Ascending aorta (tissue), 2 donors: ENCODE measurements around the gene FGD4. TPM values are rescaled to one million over a fixed set of nuclear protein-coding genes. Genes with fewer than 3 reads are reported as not detected.
A peak's percentile ranks its signal among the peaks of the same experiment; 100 is the strongest.
"Not testable (repeated sequence)": the region's sequence is repeated elsewhere in the genome, so short reads cannot be mapped to it uniquely, and the experiment has no call there.

Source experiments
- DNase-seq, 2 donors: peaks; one replicate each; pipeline ENCODE4 v3.0.0-alpha.2; 2019; ENCODE audit warnings: low spot score in 2 of 2
- H3K27ac ChIP-seq, 2 donors: fragments of 200-600 bp; sonication (generic); one replicate each; pipeline ENCODE4 v1.5.1; 2016 to 2017; ENCODE audit warnings: mild to moderate bottlenecking in 1 of 2
- H3K27me3 ChIP-seq: fragments of 200-600 bp; sonication (generic); one replicate; pipeline ENCODE4 v1.5.1; 2017
- H3K36me3 ChIP-seq, 2 donors: fragments of 200-600 bp; sonication (generic); one replicate each; pipeline ENCODE4 v1.5.1; 2016
- H3K4me1 ChIP-seq, 2 donors: fragments of 200-600 bp; sonication (generic); one replicate each; pipeline ENCODE4 v1.5.1; 2016 to 2017; ENCODE audit warnings: mild to moderate bottlenecking in 1 of 2
- H3K4me3 ChIP-seq, 2 donors: fragments of 200-600 bp; sonication (generic); one replicate each; pipeline ENCODE4 v1.5.1; 2016 to 2017; ENCODE audit warnings: mild to moderate bottlenecking in 1 of 2
- H3K9me3 ChIP-seq, 2 donors: fragments of 200-600 bp; sonication (generic); one replicate each; pipeline ENCODE4 v1.5.1; 2016
- CTCF ChIP-seq, 3 experiments: fragments of 200-600 bp in 2 of 3; fragments of 450-650 bp in 1 of 3; sonication (generic) in 2 of 3; IDR thresholded peaks; one replicate each; pipeline ENCODE4 v1.5.1; 2016 to 2019; ENCODE audit warnings: antibody characterized with exemption in 3 of 3, mild to moderate bottlenecking in 1 of 3, moderate library complexity in 1 of 3
- intact Hi-C: fragments of 100-400 bp; cut with DNase I; formaldehyde crosslinking; loops from one replicate; pipeline ENCODE4 v1.15.1; 2023
- total RNA-seq: library from RNA; depleted of rRNA; stranded (reverse); fragments of >200 nt; gene quantifications from one replicate; pipeline ENCODE4 v1.1.0, GENCODE V29; 2016

The FGD4 gene
- total RNA-seq, 1 donor from 2014 or later: 47.5 TPM

DNA sequence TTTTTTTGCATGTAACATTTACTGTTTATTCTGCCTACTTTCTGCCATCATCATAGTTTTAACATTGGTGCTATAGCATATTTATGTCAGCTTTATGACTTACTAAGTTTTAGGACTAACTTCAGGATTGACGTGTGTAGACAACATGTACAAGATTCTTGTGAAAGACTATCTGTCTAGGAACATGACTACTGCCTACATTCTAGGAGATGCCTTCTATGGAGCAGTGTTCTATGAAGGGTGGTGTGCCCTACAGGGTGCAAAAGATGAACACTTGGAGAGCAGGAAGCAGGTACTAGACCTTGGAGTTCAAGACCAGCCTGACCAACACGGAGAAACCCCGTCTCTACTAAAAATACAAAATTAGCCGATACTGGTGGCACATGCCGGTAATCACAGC is 118.6 kb downstream of the FGD4 start:
- H3K9me3 ChIP-seq: no peaks in the 10 kb centered on the region
- no peaks in the 10 kb centered on the region for H3K27me3 ChIP-seq
- peaks cover 0 to 24% of the 10 kb centered on the region in 2 donors for H3K4me1 ChIP-seq
- DNase-seq: no peak
- no peak overlapping the region for H3K4me3 ChIP-seq
- no peak overlapping the region for H3K27ac ChIP-seq
- no peaks in the 10 kb centered on the region for H3K36me3 ChIP-seq
- no peak for TF ChIP-seq CTCF (IDR thresholded peaks at IDR 0.05)
- intact Hi-C loops: no loop called here

DNA sequence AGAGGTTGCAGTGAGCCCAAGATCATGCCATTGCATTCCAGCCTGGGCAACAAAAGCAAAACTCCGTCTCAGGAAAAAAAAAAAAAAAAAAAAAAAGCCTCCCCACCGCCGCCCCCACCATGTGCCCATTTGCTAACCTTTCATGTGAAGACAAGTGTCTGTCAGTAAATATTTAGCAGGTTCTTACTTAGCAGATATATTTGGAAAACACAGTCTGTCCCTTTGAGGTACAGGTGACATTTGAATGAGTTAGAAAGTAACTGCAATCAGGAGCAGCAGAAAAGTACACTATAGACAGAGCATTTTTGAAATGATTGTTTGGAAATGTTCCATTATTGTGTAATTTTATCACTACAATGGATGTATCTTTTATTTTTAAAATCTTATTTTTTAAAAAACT is 119.7 kb downstream of the FGD4 start:
- intact Hi-C loops: no loop called here
- Histone ChIP-seq H3K9me3 (no peaks in the 10 kb centered on the region), H3K36me3 (no peaks in the 10 kb centered on the region), H3K27me3 (no peaks in the 10 kb centered on the region), H3K4me1 (peaks cover 0 to 32% of the 10 kb centered on the region in 2 donors), H3K4me3 (no peak overlapping the region), H3K27ac (no peak overlapping the region)
- TF ChIP-seq CTCF (IDR thresholded peaks at IDR 0.05): no peak
- no peak for DNase-seq

DNA sequence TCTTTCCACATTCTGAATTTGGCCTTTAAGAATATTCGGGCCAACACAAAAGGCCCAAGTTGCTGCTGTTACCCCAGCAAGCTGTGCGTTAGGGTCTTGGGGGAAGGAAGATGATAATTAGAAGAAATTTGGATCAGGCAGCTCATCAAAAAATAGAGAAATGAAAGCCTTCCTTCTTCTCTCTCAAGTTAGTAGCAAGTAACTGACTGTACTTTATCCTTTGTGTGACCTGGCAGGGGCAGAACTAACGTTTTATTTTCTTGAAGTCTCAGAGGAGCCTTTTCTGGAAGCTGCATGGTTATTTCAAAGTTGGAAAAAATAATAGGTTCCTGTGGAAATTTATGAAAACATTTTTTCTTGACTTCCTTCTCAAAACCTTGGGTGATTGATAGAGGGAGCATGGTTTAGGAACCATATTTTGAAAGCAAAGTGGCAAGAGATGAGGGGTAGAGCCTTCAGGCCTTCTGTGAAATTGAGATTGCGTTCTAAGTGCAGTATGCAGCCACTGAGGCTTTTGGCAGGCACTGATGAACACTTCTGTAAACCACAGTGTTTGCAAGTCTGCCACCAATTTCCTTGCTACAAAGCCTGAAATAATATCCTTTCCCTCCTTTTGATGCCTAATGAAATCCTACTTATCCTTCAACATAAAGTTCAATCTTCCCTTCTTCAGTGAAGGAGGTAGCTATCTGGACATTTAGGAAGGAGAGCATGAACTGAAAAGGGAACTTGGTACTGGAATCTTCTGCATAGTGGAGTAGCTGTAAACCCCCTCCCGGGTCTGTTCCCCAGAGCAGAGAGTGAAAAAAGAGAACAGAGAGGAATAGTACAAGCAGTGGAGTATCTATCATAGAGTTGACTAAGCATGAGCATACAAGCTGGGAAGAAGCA is 123.2 kb downstream of the FGD4 start:
- peak overlapping the region in 1 of 2 donors; percentile 15 for H3K4me3 ChIP-seq
- intact Hi-C loops: loop anchor here (2.0 kb wide), 1 partner anchor 20 kb away; no protein-coding TSS in a partner anchor

GRCh38 chr12:32525802-32526201 is 126.4 kb downstream of the FGD4 start:
- H3K27me3 ChIP-seq, intact Hi-C loops, H3K4me3 ChIP-seq, H3K27ac ChIP-seq, DNase-seq, H3K36me3 ChIP-seq, H3K9me3 ChIP-seq: not testable (repeated sequence)
- H3K4me1 ChIP-seq: peaks cover 0 to 29% of the 10 kb centered on the region in 2 donors

More for the DNA sequence above, 123.2 kb downstream of the FGD4 start:
- Histone ChIP-seq H3K36me3 (no peaks in the 10 kb centered on the region), H3K9me3 (no peaks in the 10 kb centered on the region), H3K4me1 (peaks cover 0 to 32% of the 10 kb centered on the region in 2 donors), H3K27me3 (no peaks in the 10 kb centered on the region), H3K27ac (peak overlapping the region; percentile 63 to 83)
- no peak for DNase-seq
- TF ChIP-seq CTCF (IDR thresholded peaks at IDR 0.05): no peak

- DNase-seq, intact Hi-C loops: not testable (repeated sequence)
These were observed 127.0 kb downstream of the FGD4 start for GRCh38 chr12:32526343-32526742.

GRCh38 chr12:32532422-32532821 is 133.1 kb downstream of the FGD4 start:
- H3K27me3 ChIP-seq: no peaks in the 10 kb centered on the region
- no peaks in the 10 kb centered on the region for H3K9me3 ChIP-seq
- H3K27ac ChIP-seq: peak overlapping the region in 1 of 2 donors; percentile 74
- no peaks in the 10 kb centered on the region for H3K36me3 ChIP-seq
- no peak for TF ChIP-seq CTCF (IDR thresholded peaks at IDR 0.05)
- intact Hi-C loops: loop anchor here (10.0 kb wide), 2 partner anchors 138 to 428 kb away; partner anchors contain the start of genes BICD1 and FGD4
- H3K4me1 ChIP-seq: peaks cover 6 to 22% of the 10 kb centered on the region in 2 donors
- DNase-seq: no peak
- H3K4me3 ChIP-seq: no peak overlapping the region

More at GRCh38 chr12:32526343-32526742, 127.0 kb downstream of the FGD4 start:
- not testable (repeated sequence) for H3K4me3 ChIP-seq, H3K36me3 ChIP-seq, H3K9me3 ChIP-seq, H3K27ac ChIP-seq, H3K27me3 ChIP-seq
- H3K4me1 ChIP-seq: peaks cover 0 to 24% of the 10 kb centered on the region in 2 donors
